Activated naive CD8-positive, alpha-beta T cell treated with anti-CD3 and anti-CD28 coated beads, Interleukin-2, amount 10 ng/mL, durations not matched to agents 7 days and 5 days (primary cell): ENCODE results near the gene USP1. TPM values are rescaled to one million over a fixed set of nuclear protein-coding genes. Genes with fewer than 3 reads are reported as not detected.

Experiments
- ATAC-seq: fragments of 150-1000 bp; cut with Tn5 transposase; one replicate; pipeline ENCODE4 v1.10.0; 2021; ENCODE audit warnings: low read depth, moderate library complexity
- POLR2A ChIA-PET: fragments of 350-600 bp; sonication (Branson Sonifier 250); formaldehyde crosslinking; loops from one replicate; lab custom pipeline; 2021; ENCODE audit warnings: antibody characterized with exemption; lab: Charles Lee
- DNase-seq: peaks from one replicate; pipeline ENCODE4 v3.0.0; 2021
- H3K27ac Mint-ChIP-seq: one replicate; pipeline ENCODE4 v1.8.0; 2022; ENCODE audit warnings: mild to moderate bottlenecking, mixed read lengths
- H3K27me3 Mint-ChIP-seq: one replicate; pipeline ENCODE4 v1.8.0; 2022; ENCODE audit warnings: mild to moderate bottlenecking, moderate library complexity, mixed read lengths
- H3K36me3 Mint-ChIP-seq: one replicate; pipeline ENCODE4 v1.8.0; 2021; ENCODE audit warnings: mild to moderate bottlenecking, mixed read lengths
- H3K4me1 Mint-ChIP-seq: one replicate; pipeline ENCODE4 v1.8.0; 2021; ENCODE audit warnings: mixed read lengths
- H3K4me3 Mint-ChIP-seq: one replicate; pipeline ENCODE4 v1.8.0; 2022; ENCODE audit warnings: mild to moderate bottlenecking, moderate library complexity, mixed read lengths
- H3K9me3 Mint-ChIP-seq: one replicate; pipeline ENCODE4 v1.8.0; 2021; ENCODE audit warnings: mixed read lengths
- total RNA-seq, 2 experiments: library from RNA; stranded (reverse); gene quantifications; one replicate each; pipeline ENCODE4 v1.2.3, GENCODE V29; 2021

Gene USP1
- total RNA-seq, 2 experiments from 2014 or later, result 67.7 to 68.4 TPM

GRCh38 chr1:62435231-62436038 is 1.4 kb upstream of the USP1 start:
- DNase-seq, result no peak
- ATAC-seq, result no peak
- Mint-ChIP-seq H3K9me3 (no peaks in the 10 kb centered on the region), H3K27me3 (peaks cover 2% of the 10 kb centered on the region), H3K27ac (peak overlapping the region; percentile 98), H3K36me3 (peaks cover 10% of the 10 kb centered on the region), H3K4me1 (peaks cover 15% of the 10 kb centered on the region), H3K4me3 (peak overlapping the region; percentile 98)
- POLR2A ChIA-PET, result interaction anchor here (0.6 to 1.6 kb wide), 7 partner anchors 10 to 744 kb away, joined by 3 to 6 read pairs (median 4); partner anchors contain the start of gene ATG4C

DNA sequence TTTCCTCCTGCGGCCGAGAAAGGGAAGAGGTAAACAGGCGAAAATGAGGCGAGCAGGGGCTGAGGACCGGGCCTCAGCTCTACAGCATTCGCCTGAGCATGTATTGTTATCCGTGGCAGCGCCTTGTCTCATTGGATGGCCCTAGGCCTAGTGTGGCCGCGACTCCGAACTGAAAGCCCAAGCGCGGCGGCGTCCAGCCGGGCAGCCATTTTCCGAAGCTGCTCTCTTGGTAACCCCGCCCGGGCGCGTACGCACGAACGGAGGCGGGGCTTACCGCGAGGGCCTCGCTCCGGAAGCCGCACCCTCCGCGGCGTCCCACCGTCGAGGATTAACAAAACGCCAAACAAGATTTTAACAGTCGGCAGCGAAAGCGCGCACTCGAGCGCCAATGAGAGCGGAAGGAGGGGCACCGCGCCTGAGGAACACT is 797 bp upstream of the USP1 start:
- POLR2A ChIA-PET, result interaction anchor here (0.6 to 1.6 kb wide), 8 partner anchors 10 to 745 kb away, joined by 3 to 6 read pairs (median 4); partner anchors contain the start of gene ATG4C
- peaks cover 13% of the 10 kb centered on the region for H3K36me3 Mint-ChIP-seq
- H3K27me3 Mint-ChIP-seq, result peaks cover 2% of the 10 kb centered on the region
- ATAC-seq, result no peak
- peak overlapping the region; percentile 98 for H3K27ac Mint-ChIP-seq
- peak; percentile 97 for DNase-seq
- H3K9me3 Mint-ChIP-seq, result no peaks in the 10 kb centered on the region
- peak overlapping the region; percentile 98 for H3K4me3 Mint-ChIP-seq
- peaks cover 17% of the 10 kb centered on the region for H3K4me1 Mint-ChIP-seq

DNA sequence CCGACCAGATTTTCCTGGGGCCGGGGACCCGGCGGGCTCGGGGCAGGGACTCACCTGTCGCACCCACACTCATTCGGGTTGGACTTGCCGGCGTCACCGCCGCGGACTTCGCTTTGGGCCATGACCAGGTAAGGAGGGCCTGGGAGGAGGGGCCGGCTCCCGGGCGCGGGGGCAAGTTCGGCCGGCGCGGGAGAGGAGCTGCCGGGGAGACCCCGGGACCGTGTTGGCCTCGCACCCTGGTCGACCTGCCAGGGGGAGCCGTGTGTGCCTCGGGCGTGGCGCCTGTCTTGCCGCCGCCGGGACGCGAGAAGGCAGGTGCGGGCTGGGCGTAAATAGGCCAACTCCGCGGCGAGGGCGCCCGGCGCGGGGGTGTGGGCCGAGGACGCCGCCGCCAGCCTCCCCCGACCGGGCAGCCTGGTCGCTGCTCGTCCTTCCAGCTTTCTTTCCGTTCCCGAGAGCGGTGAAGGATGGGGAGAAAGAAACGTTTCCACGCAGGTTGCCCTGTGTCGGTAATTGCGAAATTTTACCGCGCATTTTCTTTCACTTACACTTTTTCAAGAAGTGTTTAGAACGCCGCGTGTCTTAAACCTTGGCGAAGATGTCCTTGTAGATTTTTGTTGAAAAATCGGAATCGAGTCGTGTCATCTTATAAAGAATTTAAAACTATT is 558 bp downstream of the USP1 start:
- peak overlapping the region; percentile 98 for H3K4me3 Mint-ChIP-seq
- POLR2A ChIA-PET, result no interaction called here
- H3K27me3 Mint-ChIP-seq, result peaks cover 2% of the 10 kb centered on the region
- peak overlapping the region; percentile 98 for H3K27ac Mint-ChIP-seq
- DNase-seq (no peak), ATAC-seq (no peak)
- H3K9me3 Mint-ChIP-seq, result no peaks in the 10 kb centered on the region
- H3K4me1 Mint-ChIP-seq, result peaks cover 21% of the 10 kb centered on the region
- peaks cover 19% of the 10 kb centered on the region for H3K36me3 Mint-ChIP-seq

DNA sequence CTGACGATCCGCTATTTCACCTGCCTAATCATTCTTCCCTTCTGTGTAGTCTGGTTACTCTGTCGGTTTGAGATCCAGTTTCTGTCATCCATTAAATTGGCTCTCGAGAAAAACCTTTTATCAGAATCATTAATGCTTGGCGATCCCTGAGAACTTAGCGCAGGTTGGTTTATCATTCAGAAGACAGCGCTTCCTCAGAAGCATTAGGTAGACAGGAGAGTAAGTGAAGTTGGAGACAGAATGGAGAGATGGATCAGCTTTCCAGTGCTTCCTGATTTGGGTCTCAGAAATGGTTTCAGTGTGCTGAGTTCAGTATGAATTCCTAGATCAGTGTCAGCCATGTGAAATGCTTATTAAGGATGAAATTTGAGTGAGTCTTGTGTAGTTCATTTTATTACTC is 1.3 kb downstream of the USP1 start:
- DNase-seq (no peak), ATAC-seq (no peak)
- Mint-ChIP-seq H3K27me3 (peaks cover 2% of the 10 kb centered on the region), H3K9me3 (no peaks in the 10 kb centered on the region), H3K27ac (peak overlapping the region; percentile 98), H3K4me3 (peak overlapping the region; percentile 98), H3K4me1 (peaks cover 21% of the 10 kb centered on the region), H3K36me3 (peaks cover 19% of the 10 kb centered on the region)
- POLR2A ChIA-PET, result no interaction called here

- no peak for DNase-seq
- no peak for ATAC-seq
- Mint-ChIP-seq H3K27ac (peak overlapping the region; percentile 42), H3K9me3 (no peaks in the 10 kb centered on the region), H3K27me3 (no peaks in the 10 kb centered on the region), H3K4me1 (peaks cover 23% of the 10 kb centered on the region), H3K4me3 (peak overlapping the region; percentile 98), H3K36me3 (peaks cover 24% of the 10 kb centered on the region)
- POLR2A ChIA-PET, result interaction anchor here (0.6 to 1.2 kb wide), 3 partner anchors 11 to 1362 kb away, joined by 3 to 6 read pairs (median 4); no protein-coding TSS in a partner anchor
Measured at GRCh38 chr1:62439652-62440371, 3.0 kb downstream of the USP1 start.

- Mint-ChIP-seq H3K36me3 (peaks cover 37% of the 10 kb centered on the region), H3K9me3 (no peaks in the 10 kb centered on the region), H3K27me3 (no peaks in the 10 kb centered on the region), H3K4me3 (no peak overlapping the region), H3K4me1 (peaks cover 30% of the 10 kb centered on the region), H3K27ac (no peak overlapping the region)
- DNase-seq (no peak), ATAC-seq (no peak)
- POLR2A ChIA-PET, result no interaction called here
Measured at GRCh38 chr1:62444701-62445100, 7.9 kb downstream of the USP1 start.

DNA sequence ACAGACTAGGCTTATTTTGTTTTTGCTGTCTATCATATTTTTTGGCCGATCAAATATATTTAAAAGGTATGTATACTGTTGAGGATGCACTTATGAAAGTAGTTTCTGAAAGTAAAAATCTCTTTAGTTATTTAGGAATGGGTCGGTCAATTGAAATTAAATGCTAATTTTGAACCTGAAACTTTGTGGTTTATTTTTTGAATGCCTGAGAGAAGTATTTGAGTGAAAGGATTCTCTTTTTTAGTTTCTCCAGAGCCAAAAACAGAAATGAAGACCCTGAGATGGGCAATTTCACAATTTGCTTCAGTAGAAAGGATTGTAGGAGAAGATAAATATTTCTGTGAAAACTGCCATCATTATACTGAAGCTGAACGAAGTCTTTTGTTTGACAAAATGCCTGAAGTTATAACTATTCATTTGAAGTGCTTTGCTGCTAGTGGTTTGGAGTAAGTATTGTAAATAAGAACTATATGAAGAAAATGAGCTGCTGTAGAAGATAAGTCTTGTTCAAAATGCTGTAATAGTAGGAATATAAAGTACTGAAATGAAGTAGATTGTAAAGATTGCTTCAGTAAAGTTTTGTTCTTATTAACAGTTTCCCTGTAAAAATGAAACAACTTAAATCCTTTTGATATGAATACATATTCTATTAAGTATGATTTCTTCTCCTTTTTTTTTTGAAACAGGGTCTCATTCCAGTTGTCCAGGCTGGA is 11.5 kb downstream of the USP1 start:
- no peaks in the 10 kb centered on the region for H3K27me3 Mint-ChIP-seq
- no peak overlapping the region for H3K4me3 Mint-ChIP-seq
- H3K4me1 Mint-ChIP-seq, result peaks cover 27% of the 10 kb centered on the region
- POLR2A ChIA-PET, result no interaction called here
- no peak for ATAC-seq
- no peaks in the 10 kb centered on the region for H3K9me3 Mint-ChIP-seq
- no peak overlapping the region for H3K27ac Mint-ChIP-seq
- peaks cover 36% of the 10 kb centered on the region for H3K36me3 Mint-ChIP-seq
- no peak for DNase-seq

DNA sequence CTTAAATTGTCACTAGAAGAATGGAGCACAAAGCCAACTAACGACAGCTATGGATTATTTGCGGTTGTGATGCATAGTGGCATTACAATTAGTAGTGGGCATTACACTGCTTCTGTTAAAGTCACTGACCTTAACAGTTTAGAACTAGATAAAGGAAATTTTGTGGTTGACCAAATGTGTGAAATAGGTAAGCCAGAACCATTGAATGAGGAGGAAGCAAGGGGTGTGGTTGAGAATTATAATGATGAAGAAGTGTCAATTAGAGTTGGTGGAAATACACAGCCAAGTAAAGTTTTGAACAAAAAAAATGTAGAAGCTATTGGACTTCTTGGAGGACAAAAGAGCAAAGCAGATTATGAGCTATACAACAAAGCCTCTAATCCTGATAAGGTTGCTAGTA is 13.5 kb downstream of the USP1 start:
- H3K36me3 Mint-ChIP-seq, result peaks cover 32% of the 10 kb centered on the region
- peak overlapping the region; percentile 39 for H3K27ac Mint-ChIP-seq
- POLR2A ChIA-PET, result interaction anchor here (0.8 kb wide), 2 partner anchors 10 to 14 kb away, joined by 4 to 5 read pairs; no protein-coding TSS in a partner anchor
- peaks cover 24% of the 10 kb centered on the region for H3K4me1 Mint-ChIP-seq
- peak overlapping the region; percentile 15 for H3K4me3 Mint-ChIP-seq
- no peaks in the 10 kb centered on the region for H3K9me3 Mint-ChIP-seq
- H3K27me3 Mint-ChIP-seq, result no peaks in the 10 kb centered on the region
- DNase-seq (no peak), ATAC-seq (no peak)

DNA sequence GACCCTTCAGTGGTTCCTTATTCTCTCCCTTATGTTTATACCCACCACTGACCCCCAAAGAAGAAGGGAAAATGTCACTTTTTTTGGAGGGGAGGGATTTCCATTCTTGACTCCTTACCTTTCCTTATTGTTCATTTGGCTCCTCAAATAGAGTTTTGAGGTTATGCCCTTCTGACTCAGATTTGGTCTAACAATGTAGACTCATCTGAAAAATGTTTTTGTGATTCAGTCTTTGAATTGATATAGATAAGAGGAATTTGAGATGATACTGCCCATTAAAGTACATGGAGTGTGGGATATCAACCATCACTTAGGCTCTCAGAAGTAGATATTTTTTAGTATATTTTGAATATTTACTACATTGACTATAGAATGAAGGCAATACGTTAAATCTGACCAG is 16.1 kb downstream of the USP1 start:
- Mint-ChIP-seq H3K4me1 (peaks cover 18% of the 10 kb centered on the region), H3K9me3 (no peaks in the 10 kb centered on the region)

GRCh38 chr1:62457955-62458354 is 21.1 kb downstream of the USP1 start:
- Mint-ChIP-seq H3K36me3 (peaks cover 6% of the 10 kb centered on the region), H3K27me3 (no peaks in the 10 kb centered on the region), H3K9me3 (no peaks in the 10 kb centered on the region), H3K4me1 (no peaks in the 10 kb centered on the region), H3K4me3 (no peak overlapping the region), H3K27ac (no peak overlapping the region)
- no peak for DNase-seq
- POLR2A ChIA-PET, result no interaction called here
- ATAC-seq, result no peak

More for the DNA sequence above, 16.1 kb downstream of the USP1 start:
- Mint-ChIP-seq H3K27ac (no peak overlapping the region), H3K4me3 (no peak overlapping the region), H3K27me3 (no peaks in the 10 kb centered on the region), H3K36me3 (peaks cover 19% of the 10 kb centered on the region)
- POLR2A ChIA-PET, result no interaction called here
- DNase-seq (no peak), ATAC-seq (no peak)

GRCh38 chr1:62462370-62462769 is 25.5 kb downstream of the USP1 start:
- H3K27ac Mint-ChIP-seq, result no peak overlapping the region
- H3K36me3 Mint-ChIP-seq, result peaks cover 4% of the 10 kb centered on the region
- no peak for ATAC-seq
- POLR2A ChIA-PET, result no interaction called here
- H3K27me3 Mint-ChIP-seq, result no peaks in the 10 kb centered on the region
- H3K9me3 Mint-ChIP-seq, result no peaks in the 10 kb centered on the region
- H3K4me3 Mint-ChIP-seq, result no peak overlapping the region
- no peak for DNase-seq
- H3K4me1 Mint-ChIP-seq, result no peaks in the 10 kb centered on the region

DNA sequence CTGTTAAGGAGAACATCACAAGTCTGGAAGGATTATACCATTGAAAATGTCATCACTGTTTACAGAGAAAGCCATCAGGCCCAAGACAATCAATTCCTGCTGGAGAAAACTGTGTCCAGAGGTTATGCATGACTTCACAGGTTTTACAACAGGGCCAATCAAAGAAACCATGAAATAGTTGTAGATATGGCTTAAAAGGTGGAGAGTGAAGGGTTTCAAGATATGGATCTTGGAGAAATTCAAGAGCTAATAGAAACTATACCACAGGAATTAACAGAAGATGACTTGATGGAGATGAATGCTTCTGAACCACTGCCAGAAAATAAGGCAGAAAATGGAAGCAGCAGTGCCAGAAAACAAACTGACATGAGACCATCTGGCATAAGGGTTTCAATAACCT is 30.2 kb downstream of the USP1 start:
- no peaks in the 10 kb centered on the region for H3K4me1 Mint-ChIP-seq
- no peak overlapping the region for H3K4me3 Mint-ChIP-seq
- no peak overlapping the region for H3K27ac Mint-ChIP-seq
- peaks cover 4% of the 10 kb centered on the region for H3K9me3 Mint-ChIP-seq
- no peaks in the 10 kb centered on the region for H3K27me3 Mint-ChIP-seq
- no peak for ATAC-seq
- no peak for DNase-seq
- POLR2A ChIA-PET, result interaction anchor here (0.9 kb wide), 1 partner anchor 31 kb away, joined by 3 read pairs; no protein-coding TSS in a partner anchor
- H3K36me3 Mint-ChIP-seq, result peaks cover 16% of the 10 kb centered on the region
